ENCODE data around the gene TTC1. TPM values are rescaled to one million over a fixed set of nuclear protein-coding genes. Genes with fewer than 3 reads are reported as not detected.

The TTC1 gene
- polyA plus RNA-seq, 1 donor from 2014 or later: 80.0 TPM

GRCh38 chr5:160020964-160021363 lies 12.0 kb downstream of the TTC1 start:
- Mint-ChIP-seq H3K27me3 (no peaks in the 10 kb centered on the region), H3K36me3 (no peaks in the 10 kb centered on the region), H3K27ac (peak overlapping the region in 1 of 3 donors; percentile 75), H3K4me3 (no peak overlapping the region), H3K9me3 (no peaks in the 10 kb centered on the region), H3K4me1 (peaks cover 7 to 10% (median 8%) of the 10 kb centered on the region in 3 donors)

GRCh38 chr5:160021831-160022446 lies 13.0 kb downstream of the TTC1 start:
- H3K36me3 Mint-ChIP-seq: no peaks in the 10 kb centered on the region
- peaks cover 7 to 10% (median 8%) of the 10 kb centered on the region in 3 donors for H3K4me1 Mint-ChIP-seq
- H3K4me3 Mint-ChIP-seq: no peak overlapping the region
- no peaks in the 10 kb centered on the region for H3K27me3 Mint-ChIP-seq
- H3K27ac Mint-ChIP-seq: no peak overlapping the region
- H3K9me3 Mint-ChIP-seq: no peaks in the 10 kb centered on the region

GRCh38 chr5:160023007-160023907 lies 14.3 kb downstream of the TTC1 start:
- H3K4me3 Mint-ChIP-seq: no peak overlapping the region
- peak overlapping the region in 2 of 3 donors; percentile 49 to 62 for H3K27ac Mint-ChIP-seq

GRCh38 chr5:160023908-160024630 lies 15.1 kb downstream of the TTC1 start:
- Mint-ChIP-seq H3K4me1 (peaks cover 7 to 10% (median 8%) of the 10 kb centered on the region in 3 donors), H3K27me3 (no peaks in the 10 kb centered on the region), H3K4me3 (no peak overlapping the region), H3K9me3 (no peaks in the 10 kb centered on the region), H3K27ac (peak overlapping the region in 2 of 3 donors; percentile 49 to 62), H3K36me3 (peaks cover 1% of the 10 kb centered on the region)

More at GRCh38 chr5:160023007-160023907, 14.3 kb downstream of the TTC1 start:
- peaks cover under 1% of the 10 kb centered on the region for H3K36me3 Mint-ChIP-seq
- no peaks in the 10 kb centered on the region for H3K9me3 Mint-ChIP-seq
- H3K4me1 Mint-ChIP-seq: peaks cover 7 to 10% (median 8%) of the 10 kb centered on the region in 3 donors
- no peaks in the 10 kb centered on the region for H3K27me3 Mint-ChIP-seq

- Mint-ChIP-seq H3K36me3 (peaks cover 3% of the 10 kb centered on the region), H3K27ac (no peak overlapping the region), H3K4me1 (peaks cover under 1 to 3% (median 2%) of the 10 kb centered on the region in 3 donors), H3K4me3 (no peak overlapping the region), H3K27me3 (no peaks in the 10 kb centered on the region), H3K9me3 (no peaks in the 10 kb centered on the region)
Observed at GRCh38 chr5:160029004-160029403, 20.1 kb downstream of the TTC1 start.

GRCh38 chr5:160029540-160030139 lies 20.7 kb downstream of the TTC1 start:
- peaks cover 3% of the 10 kb centered on the region for H3K36me3 Mint-ChIP-seq
- H3K4me3 Mint-ChIP-seq: no peak overlapping the region
- peaks cover 0 to 3% (median 2%) of the 10 kb centered on the region in 3 donors for H3K4me1 Mint-ChIP-seq
- H3K9me3 Mint-ChIP-seq: no peaks in the 10 kb centered on the region
- H3K27ac Mint-ChIP-seq: no peak overlapping the region
- H3K27me3 Mint-ChIP-seq: no peaks in the 10 kb centered on the region

- no peak overlapping the region for H3K4me3 Mint-ChIP-seq
- H3K27me3 Mint-ChIP-seq: no peaks in the 10 kb centered on the region
- no peaks in the 10 kb centered on the region for H3K9me3 Mint-ChIP-seq
- H3K36me3 Mint-ChIP-seq: peaks cover 3% of the 10 kb centered on the region
- H3K4me1 Mint-ChIP-seq: peaks cover 0 to 2% (median 2%) of the 10 kb centered on the region in 3 donors
- H3K27ac Mint-ChIP-seq: no peak overlapping the region
Observed at GRCh38 chr5:160030631-160031377, 21.9 kb downstream of the TTC1 start.

GRCh38 chr5:160033546-160034252 lies 24.8 kb downstream of the TTC1 start:
- Mint-ChIP-seq H3K27me3 (no peaks in the 10 kb centered on the region), H3K4me3 (no peak overlapping the region), H3K4me1 (peaks cover 0 to 2% (median 0%) of the 10 kb centered on the region in 3 donors), H3K9me3 (no peaks in the 10 kb centered on the region), H3K36me3 (peaks cover 4% of the 10 kb centered on the region), H3K27ac (peak overlapping the region in 1 of 3 donors; percentile 80)

- Mint-ChIP-seq H3K36me3 (peaks cover 4% of the 10 kb centered on the region), H3K27ac (no peak overlapping the region), H3K4me3 (no peak overlapping the region), H3K4me1 (no peaks in the 10 kb centered on the region), H3K27me3 (no peaks in the 10 kb centered on the region), H3K9me3 (no peaks in the 10 kb centered on the region)
Observed at GRCh38 chr5:160036243-160036642, 27.3 kb downstream of the TTC1 start.

- Mint-ChIP-seq H3K9me3 (no peaks in the 10 kb centered on the region), H3K4me1 (no peaks in the 10 kb centered on the region), H3K27me3 (no peaks in the 10 kb centered on the region), H3K4me3 (no peak overlapping the region), H3K27ac (no peak overlapping the region), H3K36me3 (peaks cover 4% of the 10 kb centered on the region)
Observed at GRCh38 chr5:160036884-160037283, 27.9 kb downstream of the TTC1 start.

GRCh38 chr5:160039810-160040470 lies 31.0 kb downstream of the TTC1 start:
- Mint-ChIP-seq H3K36me3 (peaks cover 4% of the 10 kb centered on the region), H3K4me1 (no peaks in the 10 kb centered on the region), H3K4me3 (no peak overlapping the region), H3K27ac (no peak overlapping the region), H3K9me3 (no peaks in the 10 kb centered on the region), H3K27me3 (no peaks in the 10 kb centered on the region)

GRCh38 chr5:160040471-160040835 lies 31.5 kb downstream of the TTC1 start:
- Mint-ChIP-seq H3K36me3 (peaks cover 4% of the 10 kb centered on the region), H3K27ac (no peak overlapping the region), H3K27me3 (no peaks in the 10 kb centered on the region), H3K4me1 (no peaks in the 10 kb centered on the region), H3K4me3 (no peak overlapping the region), H3K9me3 (no peaks in the 10 kb centered on the region)

GRCh38 chr5:160042671-160043070 lies 33.7 kb downstream of the TTC1 start:
- Mint-ChIP-seq H3K4me3 (no peak overlapping the region), H3K27ac (no peak overlapping the region), H3K4me1 (peaks cover 0 to 7% (median 0%) of the 10 kb centered on the region in 3 donors)

More at GRCh38 chr5:160042671-160043070, 33.7 kb downstream of the TTC1 start:
- H3K9me3 Mint-ChIP-seq: no peaks in the 10 kb centered on the region
- H3K27me3 Mint-ChIP-seq: no peaks in the 10 kb centered on the region
- peaks cover 2% of the 10 kb centered on the region for H3K36me3 Mint-ChIP-seq
